Activated naive CD4-positive, alpha-beta T cell treated with anti-CD3 and anti-CD28 coated beads, Interleukin-2, amount 10 ng/mL, durations not matched to agents 7 days and 5 days (primary cell): Measurements from ENCODE around the gene LTO1.

ENCODE experiments used
- CTCF ChIA-PET: fragments of 350-600 bp; sonication (Branson Sonifier 250); formaldehyde crosslinking; loops from one replicate; lab custom pipeline; 2021; ENCODE audit warnings: antibody characterized with exemption; lab: Charles Lee
- DNase-seq: peaks from one replicate; pipeline ENCODE4 v3.0.0-alpha.2; 2020
- H3K27ac Mint-ChIP-seq: one replicate; pipeline ENCODE4 v1.8.0; 2021; ENCODE audit warnings: mild to moderate bottlenecking, moderate library complexity, mixed read lengths
- H3K27me3 Mint-ChIP-seq: one replicate; pipeline ENCODE4 v1.8.0; 2021; ENCODE audit warnings: mild to moderate bottlenecking, mixed read lengths
- H3K36me3 Mint-ChIP-seq: one replicate; pipeline ENCODE4 v1.8.0; 2021; ENCODE audit warnings: mixed read lengths
- H3K4me1 Mint-ChIP-seq: one replicate; pipeline ENCODE4 v1.8.0; 2021; ENCODE audit warnings: mixed read lengths
- H3K4me3 Mint-ChIP-seq: one replicate; pipeline ENCODE4 v1.8.0; 2021; ENCODE audit warnings: mild to moderate bottlenecking, moderate library complexity, mixed read lengths
- H3K9me3 Mint-ChIP-seq: one replicate; pipeline ENCODE4 v1.8.0; 2021; ENCODE audit warnings: mixed read lengths

LTO1 gene

GRCh38 chr11:69663326-69663725, 11.8 kb downstream of the LTO1 start:
- no peaks in the 10 kb centered on the region for H3K27me3 Mint-ChIP-seq
- DNase-seq: no peak
- no peaks in the 10 kb centered on the region for H3K4me1 Mint-ChIP-seq
- no peak overlapping the region for H3K4me3 Mint-ChIP-seq
- H3K9me3 Mint-ChIP-seq: no peaks in the 10 kb centered on the region
- H3K27ac Mint-ChIP-seq: peak overlapping the region; percentile 67
- CTCF ChIA-PET: interaction anchor here (1.0 kb wide), 1 partner anchor 563 kb away, joined by 3 read pairs; no protein-coding TSS in a partner anchor
- H3K36me3 Mint-ChIP-seq: peaks cover 3% of the 10 kb centered on the region

- CTCF ChIA-PET: interaction anchor here (0.6 to 1.0 kb wide), 2 partner anchors 146 to 563 kb away, joined by 3 read pairs; no protein-coding TSS in a partner anchor
- no peak overlapping the region for H3K4me3 Mint-ChIP-seq
- DNase-seq: no peak
- H3K4me1 Mint-ChIP-seq: no peaks in the 10 kb centered on the region
- H3K27ac Mint-ChIP-seq: no peak overlapping the region
- H3K27me3 Mint-ChIP-seq: no peaks in the 10 kb centered on the region
- H3K9me3 Mint-ChIP-seq: no peaks in the 10 kb centered on the region
- peaks cover 2% of the 10 kb centered on the region for H3K36me3 Mint-ChIP-seq
Observed at GRCh38 chr11:69662806-69663205, 12.3 kb downstream of the LTO1 start.

- H3K9me3 Mint-ChIP-seq: no peaks in the 10 kb centered on the region
- H3K4me1 Mint-ChIP-seq: no peaks in the 10 kb centered on the region
Observed at GRCh38 chr11:69662021-69662698, 13.0 kb downstream of the LTO1 start.

GRCh38 chr11:69661413-69661715, 13.8 kb downstream of the LTO1 start:
- Mint-ChIP-seq H3K36me3 (no peaks in the 10 kb centered on the region), H3K27me3 (no peaks in the 10 kb centered on the region), H3K9me3 (no peaks in the 10 kb centered on the region), H3K4me3 (no peak overlapping the region), H3K4me1 (no peaks in the 10 kb centered on the region), H3K27ac (no peak overlapping the region)
- CTCF ChIA-PET: interaction anchor here (1.2 kb wide), 1 partner anchor 9 kb away, joined by 4 read pairs; no protein-coding TSS in a partner anchor
- DNase-seq: no peak

More at GRCh38 chr11:69662021-69662698, 13.0 kb downstream of the LTO1 start:
- CTCF ChIA-PET: interaction anchor here (1.0 to 1.2 kb wide), 2 partner anchors 8 to 562 kb away, joined by 3 to 4 read pairs; no protein-coding TSS in a partner anchor
- no peak for DNase-seq
- Mint-ChIP-seq H3K27me3 (no peaks in the 10 kb centered on the region), H3K36me3 (no peaks in the 10 kb centered on the region), H3K4me3 (no peak overlapping the region), H3K27ac (no peak overlapping the region)

- CTCF ChIA-PET: interaction anchor here (1.3 to 3.2 kb wide), 2 partner anchors 10 to 17 kb away, joined by 3 to 17 read pairs; no protein-coding TSS in a partner anchor
- Mint-ChIP-seq H3K36me3 (no peaks in the 10 kb centered on the region), H3K9me3 (no peaks in the 10 kb centered on the region), H3K27me3 (no peaks in the 10 kb centered on the region), H3K4me1 (no peaks in the 10 kb centered on the region), H3K27ac (no peak overlapping the region), H3K4me3 (no peak overlapping the region)
- DNase-seq: no peak
Observed at GRCh38 chr11:69660001-69660500, 15.1 kb downstream of the LTO1 start.

- Mint-ChIP-seq H3K4me3 (no peak overlapping the region), H3K27ac (no peak overlapping the region), H3K36me3 (no peaks in the 10 kb centered on the region), H3K4me1 (no peaks in the 10 kb centered on the region), H3K9me3 (no peaks in the 10 kb centered on the region), H3K27me3 (no peaks in the 10 kb centered on the region)
- DNase-seq: no peak
- CTCF ChIA-PET: interaction anchor here (1.3 to 3.2 kb wide), 2 partner anchors 11 to 17 kb away, joined by 3 to 17 read pairs; no protein-coding TSS in a partner anchor
Observed at GRCh38 chr11:69659591-69659990, 15.6 kb downstream of the LTO1 start.

GRCh38 chr11:69658626-69659450, 16.3 kb downstream of the LTO1 start:
- no peaks in the 10 kb centered on the region for H3K9me3 Mint-ChIP-seq
- no peak for DNase-seq
- no peak overlapping the region for H3K4me3 Mint-ChIP-seq
- no peaks in the 10 kb centered on the region for H3K36me3 Mint-ChIP-seq
- no peaks in the 10 kb centered on the region for H3K4me1 Mint-ChIP-seq
- CTCF ChIA-PET: interaction anchor here (0.6 to 3.2 kb wide), 4 partner anchors 9 to 1244 kb away, joined by 3 to 17 read pairs (median 3); no protein-coding TSS in a partner anchor
- no peak overlapping the region for H3K27ac Mint-ChIP-seq
- H3K27me3 Mint-ChIP-seq: no peaks in the 10 kb centered on the region

GRCh38 chr11:69657911-69658625, 17.1 kb downstream of the LTO1 start:
- Mint-ChIP-seq H3K4me1 (no peaks in the 10 kb centered on the region), H3K27ac (no peak overlapping the region), H3K9me3 (no peaks in the 10 kb centered on the region), H3K27me3 (no peaks in the 10 kb centered on the region), H3K4me3 (no peak overlapping the region), H3K36me3 (no peaks in the 10 kb centered on the region)
- no peak for DNase-seq
- CTCF ChIA-PET: interaction anchor here (3.2 kb wide), 1 partner anchor 12 kb away, joined by 17 read pairs; no protein-coding TSS in a partner anchor

GRCh38 chr11:69657456-69657910, 17.7 kb downstream of the LTO1 start:
- no peak for DNase-seq
- CTCF ChIA-PET: interaction anchor here (2.2 kb wide), 1 partner anchor 13 kb away, joined by 6 read pairs; no protein-coding TSS in a partner anchor
- Mint-ChIP-seq H3K27ac (no peak overlapping the region), H3K36me3 (no peaks in the 10 kb centered on the region), H3K4me1 (no peaks in the 10 kb centered on the region), H3K4me3 (no peak overlapping the region), H3K27me3 (no peaks in the 10 kb centered on the region), H3K9me3 (no peaks in the 10 kb centered on the region)

- Mint-ChIP-seq H3K4me3 (no peak overlapping the region), H3K27me3 (no peaks in the 10 kb centered on the region), H3K36me3 (no peaks in the 10 kb centered on the region), H3K4me1 (no peaks in the 10 kb centered on the region), H3K27ac (no peak overlapping the region), H3K9me3 (no peaks in the 10 kb centered on the region)
- no peak for DNase-seq
- CTCF ChIA-PET: interaction anchor here (2.2 kb wide), 1 partner anchor 14 kb away, joined by 6 read pairs; no protein-coding TSS in a partner anchor
Observed at GRCh38 chr11:69656536-69657455, 18.4 kb downstream of the LTO1 start.

- Mint-ChIP-seq H3K36me3 (no peaks in the 10 kb centered on the region), H3K9me3 (no peaks in the 10 kb centered on the region), H3K27ac (no peak overlapping the region), H3K4me1 (no peaks in the 10 kb centered on the region), H3K4me3 (no peak overlapping the region), H3K27me3 (no peaks in the 10 kb centered on the region)
- no peak for DNase-seq
- CTCF ChIA-PET: interaction anchor here (1.6 to 2.2 kb wide), 2 partner anchors 9 to 15 kb away, joined by 4 to 6 read pairs; no protein-coding TSS in a partner anchor
Observed at GRCh38 chr11:69655479-69656428, 19.4 kb downstream of the LTO1 start.
